GM12878 (cell line): Measurements from ENCODE around the gene STAG1. TPM values are rescaled to one million over a fixed set of nuclear protein-coding genes. Genes with fewer than 3 reads are reported as not detected.

ENCODE experiments used
- CHD1 ChIP-seq: IDR thresholded peaks from 2 replicates; pipeline ENCODE4 v1.6.1; 2012; ENCODE audit warnings: low read depth, low read length, improper control_type of control experiment
- CUX1 ChIP-seq: IDR thresholded peaks from 2 replicates; pipeline ENCODE4 v1.6.1; 2012; ENCODE audit warnings: improper control_type of control experiment, low read depth, low read length; ENCODE audit not compliant: insufficient replicate concordance
- EGR1 ChIP-seq, 2 experiments: IDR thresholded peaks; 1 replicate in 1 of 2; 2 replicates in 1 of 2; pipeline ENCODE4 v1.6.1; 2011 to 2012; ENCODE audit warnings: low read depth in 2 of 2, low read length in 2 of 2, borderline replicate concordance in 1 of 2, mild to moderate bottlenecking in 1 of 2, moderate library complexity in 1 of 2
- ESRRA ChIP-seq: IDR thresholded peaks from 2 replicates; pipeline ENCODE4 v1.6.1; 2012; ENCODE audit warnings: mild to moderate bottlenecking, low read length, improper control_type of control experiment
- HDAC6 ChIP-seq: fragments of 200-600 bp; sonication (generic); IDR thresholded peaks from one replicate; pipeline ENCODE4 v1.8.0; 2017; ENCODE audit warnings: antibody characterized with exemption; ENCODE audit not compliant: unreplicated experiment
- IKZF2 ChIP-seq, 2 experiments: fragments of 450-650 bp; IDR thresholded peaks; 2 replicates each; pipeline ENCODE4 v1.6.1; 2017; ENCODE audit warnings: mild to moderate bottlenecking in 2 of 2, moderate library complexity in 2 of 2
- LARP7 ChIP-seq: fragments of 450-650 bp; IDR thresholded peaks from 2 replicates; pipeline ENCODE4 v1.6.1; 2017; ENCODE audit warnings: mild to moderate bottlenecking
- MEF2B ChIP-seq: fragments of 450-650 bp; IDR thresholded peaks from 2 replicates; pipeline ENCODE4 v1.6.1; 2018; ENCODE audit warnings: mild to moderate bottlenecking, moderate library complexity; ENCODE audit not compliant: partially characterized antibody, poor library complexity, severe bottlenecking
- MTA2 ChIP-seq: fragments of 450-650 bp; IDR thresholded peaks from 2 replicates; pipeline ENCODE4 v1.6.1; 2016; ENCODE audit warnings: low read depth, mild to moderate bottlenecking, moderate library complexity
- POLR2AphosphoS5 ChIP-seq: IDR thresholded peaks from 2 replicates; pipeline ENCODE4 v1.6.1; 2011; ENCODE audit warnings: mild to moderate bottlenecking, low read length, inconsistent platforms
- RAD21 ChIP-seq: IDR thresholded peaks from 2 replicates; pipeline ENCODE4 v1.6.1; 2011; ENCODE audit warnings: mild to moderate bottlenecking, low read depth, low read length, moderate library complexity; ENCODE audit not compliant: insufficient read depth
- SMAD1 ChIP-seq: fragments of 450-650 bp; IDR thresholded peaks from 2 replicates; pipeline ENCODE4 v1.6.1; 2018; ENCODE audit warnings: mild to moderate bottlenecking, low read depth; ENCODE audit not compliant: partially characterized antibody
- SREBF2 ChIP-seq: IDR thresholded peaks from 2 replicates; pipeline ENCODE4 v1.6.1; 2012; ENCODE audit warnings: mild to moderate bottlenecking, low read length
- TBL1XR1 ChIP-seq: IDR thresholded peaks from 2 replicates; pipeline ENCODE4 v1.6.1; 2012; ENCODE audit warnings: low read depth, low read length, improper control_type of control experiment
- YY1 ChIP-seq: IDR thresholded peaks from 2 replicates; pipeline ENCODE4 v1.6.1; 2011; ENCODE audit warnings: low read depth, mild to moderate bottlenecking, low read length
- polyA plus RNA-seq, 11 experiments: library from polyadenylated mRNA; depleted of rRNA in 4 of 11; unstranded in 6 of 11; stranded (reverse) in 5 of 11; fragments of >200 nt; fragmentation: Nextera tagmentation in 4 of 11; fragmentation: Illumina TruSeq in 1 of 11; extraction: Ambion mirVana in 4 of 11; extraction: Trizol in 1 of 11; gene quantifications; 1 replicate in 1 of 11; 2 replicates in 10 of 11; pipeline versions ENCODE4 v1.2.1 to v1.2.3, GENCODE V29; 2011 to 2016; ENCODE audit warnings: inconsistent platforms in 2 of 11, missing spikeins in 2 of 11, low read depth in 1 of 11
- total RNA-seq, 4 experiments: library from RNA; depleted of rRNA in 3 of 4; stranded (reverse); fragments of >200 nt in 3 of 4; fragmentation: Illumina TruSeq in 1 of 4; extraction: Trizol in 1 of 4; gene quantifications; 2 replicates each; pipeline versions ENCODE4 v1.2.1 to v1.2.3, GENCODE V29; 2013 to 2021
- TF ChIP-seq, protein P1 (sequence below), 3 experiments: IDR thresholded peaks in 2 of 3; conservative IDR thresholded peaks in 1 of 3; 2 replicates each; pipeline ENCODE4 v1.5.1; 2011; ENCODE audit warnings: low read depth in 3 of 3, low read length in 3 of 3, mild to moderate bottlenecking in 3 of 3, control low read depth in 2 of 3, moderate library complexity in 2 of 3, inconsistent platforms in 1 of 3, mixed read lengths in 1 of 3; ENCODE audit not compliant: control insufficient read depth in 2 of 3, insufficient read depth in 1 of 3; ENCODE audit errors: extremely low read depth in 1 of 3
- TF ChIP-seq, protein P2 (sequence below): fragments of 450-650 bp; IDR thresholded peaks from 2 replicates; pipeline ENCODE4 v1.6.1; 2018; ENCODE audit warnings: borderline replicate concordance, mild to moderate bottlenecking; ENCODE audit not compliant: partially characterized antibody

The STAG1 gene
- total and polyA plus RNA-seq, 10 of the 15 experiments (the other 5 are each of a cell fraction or from before 2014, with no cell fraction given): 4.4 to 30.1 (median 20.2) TPM

- TF ChIP-seq CHD1: 0 out of 2 replicates have a peak, but pooled peaks have one; percentile 73
- TF ChIP-seq, protein P1, sequence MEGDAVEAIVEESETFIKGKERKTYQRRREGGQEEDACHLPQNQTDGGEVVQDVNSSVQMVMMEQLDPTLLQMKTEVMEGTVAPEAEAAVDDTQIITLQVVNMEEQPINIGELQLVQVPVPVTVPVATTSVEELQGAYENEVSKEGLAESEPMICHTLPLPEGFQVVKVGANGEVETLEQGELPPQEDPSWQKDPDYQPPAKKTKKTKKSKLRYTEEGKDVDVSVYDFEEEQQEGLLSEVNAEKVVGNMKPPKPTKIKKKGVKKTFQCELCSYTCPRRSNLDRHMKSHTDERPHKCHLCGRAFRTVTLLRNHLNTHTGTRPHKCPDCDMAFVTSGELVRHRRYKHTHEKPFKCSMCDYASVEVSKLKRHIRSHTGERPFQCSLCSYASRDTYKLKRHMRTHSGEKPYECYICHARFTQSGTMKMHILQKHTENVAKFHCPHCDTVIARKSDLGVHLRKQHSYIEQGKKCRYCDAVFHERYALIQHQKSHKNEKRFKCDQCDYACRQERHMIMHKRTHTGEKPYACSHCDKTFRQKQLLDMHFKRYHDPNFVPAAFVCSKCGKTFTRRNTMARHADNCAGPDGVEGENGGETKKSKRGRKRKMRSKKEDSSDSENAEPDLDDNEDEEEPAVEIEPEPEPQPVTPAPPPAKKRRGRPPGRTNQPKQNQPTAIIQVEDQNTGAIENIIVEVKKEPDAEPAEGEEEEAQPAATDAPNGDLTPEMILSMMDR (IDR thresholded peaks at IDR 0.05 in 2 of 3, conservative IDR thresholded peaks at IDR 0.05 in 1 of 3; ENCODE audit: control insufficient read depth in 2 of 3, extremely low read depth in 1 of 3, insufficient read depth in 1 of 3, low read depth in 3 of 3, low read length in 3 of 3): peak in 2 of 3 experiments; percentile 71 to 97; a peak in 4 of 6 replicates
- TF ChIP-seq YY1: peak; percentile 87; the same call in 1 of the 2 replicates
- TF ChIP-seq IKZF2 (IDR thresholded peaks at IDR 0.05): peak; percentile 15 to 32; a peak in 3 of 4 replicates
- TF ChIP-seq LARP7: peak; percentile 60; the same call in 1 of the 2 replicates
- peak; percentile 30; the same call in 1 of the 2 replicates for TF ChIP-seq MTA2
- TF ChIP-seq CUX1: no peak
- TF ChIP-seq SREBF2: no peak
- TF ChIP-seq RAD21: peak; percentile 67
- peak in 1 of 2 experiments; percentile 57; a peak in 1 of 3 replicates for TF ChIP-seq EGR1 (IDR thresholded peaks at IDR 0.05; ENCODE audit: borderline replicate concordance in 1 of 2, low read depth in 2 of 2, low read length in 2 of 2)
- TF ChIP-seq SMAD1: no peak
- no peak; the same call in 1 of the 2 replicates for TF ChIP-seq TBL1XR1
- no peak for TF ChIP-seq HDAC6
- TF ChIP-seq POLR2AphosphoS5: peak; percentile 89
- TF ChIP-seq, protein P2, sequence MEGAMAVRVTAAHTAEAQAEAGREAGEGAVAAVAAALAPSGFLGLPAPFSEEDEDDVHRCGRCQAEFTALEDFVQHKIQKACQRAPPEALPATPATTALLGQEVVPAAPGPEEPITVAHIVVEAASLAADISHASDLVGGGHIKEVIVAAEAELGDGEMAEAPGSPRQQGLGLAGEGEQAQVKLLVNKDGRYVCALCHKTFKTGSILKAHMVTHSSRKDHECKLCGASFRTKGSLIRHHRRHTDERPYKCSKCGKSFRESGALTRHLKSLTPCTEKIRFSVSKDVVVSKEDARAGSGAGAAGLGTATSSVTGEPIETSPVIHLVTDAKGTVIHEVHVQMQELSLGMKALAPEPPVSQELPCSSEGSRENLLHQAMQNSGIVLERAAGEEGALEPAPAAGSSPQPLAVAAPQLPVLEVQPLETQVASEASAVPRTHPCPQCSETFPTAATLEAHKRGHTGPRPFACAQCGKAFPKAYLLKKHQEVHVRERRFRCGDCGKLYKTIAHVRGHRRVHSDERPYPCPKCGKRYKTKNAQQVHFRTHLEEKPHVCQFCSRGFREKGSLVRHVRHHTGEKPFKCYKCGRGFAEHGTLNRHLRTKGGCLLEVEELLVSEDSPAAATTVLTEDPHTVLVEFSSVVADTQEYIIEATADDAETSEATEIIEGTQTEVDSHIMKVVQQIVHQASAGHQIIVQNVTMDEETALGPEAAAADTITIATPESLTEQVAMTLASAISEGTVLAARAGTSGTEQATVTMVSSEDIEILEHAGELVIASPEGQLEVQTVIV: peak; percentile 42
- TF ChIP-seq ESRRA: peak; percentile 40; the same call in 1 of the 2 replicates
- peak; percentile 37 for TF ChIP-seq MEF2B
Observed at GRCh38 chr3:136752422-136753325, 496 bp upstream of the STAG1 start (continued).
